B cell (primary cell): Measurements from ENCODE around the gene DENND1A.

Experiments
- EZH2 ChIP-seq: IDR thresholded peaks from 2 replicates; pipeline ENCODE4 v1.6.1; 2012; ENCODE audit warnings: borderline replicate concordance, low read depth, mild to moderate bottlenecking, moderate library complexity, low read length; ENCODE audit not compliant: insufficient read depth, poor library complexity, severe bottlenecking
- TF ChIP-seq, protein P1 (sequence below): fragments of 200-600 bp; IDR thresholded peaks from one replicate; pipeline ENCODE4 v1.8.0; 2022; ENCODE audit warnings: antibody characterized with exemption, mild to moderate bottlenecking

DNA sequence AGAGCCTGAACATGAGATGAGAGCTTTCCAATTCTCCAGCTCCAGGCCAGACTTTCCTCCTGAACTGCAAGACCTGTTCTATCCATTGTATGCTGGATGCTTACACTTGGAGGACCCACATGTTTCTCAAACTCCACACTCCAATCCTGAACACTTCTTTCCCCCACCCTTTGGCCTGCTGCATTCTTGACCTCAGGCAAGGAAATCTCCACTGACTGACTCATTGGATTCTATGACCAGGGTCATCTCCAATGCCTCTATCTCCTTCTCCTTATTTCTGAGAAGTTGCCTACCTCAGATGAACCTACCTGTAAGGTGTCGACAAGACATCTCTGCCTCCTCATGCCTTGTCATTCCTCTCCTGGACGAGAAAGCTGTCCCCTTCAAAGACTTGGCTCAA, 420.3 kb downstream of the DENND1A start:
- TF ChIP-seq, protein P1, sequence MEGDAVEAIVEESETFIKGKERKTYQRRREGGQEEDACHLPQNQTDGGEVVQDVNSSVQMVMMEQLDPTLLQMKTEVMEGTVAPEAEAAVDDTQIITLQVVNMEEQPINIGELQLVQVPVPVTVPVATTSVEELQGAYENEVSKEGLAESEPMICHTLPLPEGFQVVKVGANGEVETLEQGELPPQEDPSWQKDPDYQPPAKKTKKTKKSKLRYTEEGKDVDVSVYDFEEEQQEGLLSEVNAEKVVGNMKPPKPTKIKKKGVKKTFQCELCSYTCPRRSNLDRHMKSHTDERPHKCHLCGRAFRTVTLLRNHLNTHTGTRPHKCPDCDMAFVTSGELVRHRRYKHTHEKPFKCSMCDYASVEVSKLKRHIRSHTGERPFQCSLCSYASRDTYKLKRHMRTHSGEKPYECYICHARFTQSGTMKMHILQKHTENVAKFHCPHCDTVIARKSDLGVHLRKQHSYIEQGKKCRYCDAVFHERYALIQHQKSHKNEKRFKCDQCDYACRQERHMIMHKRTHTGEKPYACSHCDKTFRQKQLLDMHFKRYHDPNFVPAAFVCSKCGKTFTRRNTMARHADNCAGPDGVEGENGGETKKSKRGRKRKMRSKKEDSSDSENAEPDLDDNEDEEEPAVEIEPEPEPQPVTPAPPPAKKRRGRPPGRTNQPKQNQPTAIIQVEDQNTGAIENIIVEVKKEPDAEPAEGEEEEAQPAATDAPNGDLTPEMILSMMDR: no peak
- TF ChIP-seq EZH2: no peak
